GM12878 (cell line): ENCODE results near the gene TEDC1. TPM values are rescaled to one million over a fixed set of nuclear protein-coding genes. Genes with fewer than 3 reads are reported as not detected.
A peak's percentile ranks its signal among the peaks of the same experiment; 100 is the strongest.

Source experiments
- ATAC-seq: fragments of 200-7000 bp; cut with Tn5 transposase; 3 replicates; pipeline ENCODE4 v1.9.1; 2020; ENCODE audit warnings: mild to moderate bottlenecking, moderate library complexity
- BruUV-seq: library from RNA; stranded (reverse); fragments of 400-500 nt; replicated peaks from 2 replicates; lab custom pipeline; 2021; lab: Mats Ljungman, UMichigan
- CTCF ChIA-PET: fragments of 300-600 bp; sonication (Branson Sonifier 250); formaldehyde crosslinking; extraction: SDS; loops from one replicate; lab custom pipeline; 2021; ENCODE audit warnings: inconsistent platforms; lab: Yijun Ruan, JAX
- POLR2A ChIA-PET: fragments of 350-600 bp; formaldehyde crosslinking; extraction: SDS; loops from one replicate; lab custom pipeline; 2021; ENCODE audit warnings: inconsistent platforms; lab: Charles Lee
- RAD21 ChIA-PET: fragments of 300-600 bp; sonication (Branson Sonifier 250); formaldehyde crosslinking; loops from one replicate; lab custom pipeline; 2023; ENCODE audit warnings: antibody characterized with exemption; ENCODE audit not compliant: unreplicated experiment; lab: Charles Lee
- SMC1A ChIA-PET: fragments of 300-600 bp; sonication (Branson Sonifier 250); formaldehyde crosslinking; loops from one replicate; lab custom pipeline; 2023; ENCODE audit not compliant: unreplicated experiment, uncharacterized antibody; lab: Charles Lee
- DNase-seq: peaks from one replicate; pipeline ENCODE4 v3.0.0-alpha.2; 2011; ENCODE audit warnings: low read depth, low spot score
- FAIRE-seq: peaks from 3 replicates; lab custom pipeline; 2011; peaks lifted over from hg19 to GRCh38; lab: Jason Lieb, UNC
- H2AFZ ChIP-seq: 2 replicates; pipeline ENCODE4 v1.6.0; 2011; ENCODE audit warnings: low read depth, low read length, control low read depth; ENCODE audit not compliant: control insufficient read depth
- H3K27ac ChIP-seq: 2 replicates; pipeline ENCODE4 v1.5.1; 2011; ENCODE audit warnings: control low read depth; ENCODE audit not compliant: control insufficient read depth, insufficient read depth
- H3K27me3 ChIP-seq, 2 experiments: replicated peaks in 1 of 2; 2 replicates each; pipeline versions ENCODE4 v1.6.0 to v1.6.1; 2011; ENCODE audit warnings: low read length in 1 of 2; ENCODE audit not compliant: control insufficient read depth in 2 of 2, insufficient read depth in 2 of 2
- H3K36me3 ChIP-seq, 2 experiments: 2 replicates each; pipeline ENCODE4 v1.5.1; 2011; ENCODE audit warnings: low read length in 1 of 2; ENCODE audit not compliant: control insufficient read depth in 2 of 2, insufficient read depth in 2 of 2
- H3K4me1 ChIP-seq: 2 replicates; pipeline ENCODE4 v1.6.1; 2011; ENCODE audit warnings: mild to moderate bottlenecking, low read length, moderate library complexity, mixed read lengths; ENCODE audit not compliant: control insufficient read depth, insufficient read depth
- H3K4me2 ChIP-seq: 2 replicates; pipeline ENCODE4 v1.6.0; 2011; ENCODE audit warnings: control low read depth; ENCODE audit not compliant: control insufficient read depth, insufficient read depth
- H3K4me3 ChIP-seq: fragments of 200-600 bp; sonication (generic); 2 replicates; pipeline ENCODE4 v1.5.1; 2016
- H3K79me2 ChIP-seq: 2 replicates; pipeline ENCODE4 v1.6.0; 2011; ENCODE audit warnings: low read length; ENCODE audit not compliant: control insufficient read depth, insufficient read depth
- H3K9ac ChIP-seq: 2 replicates; pipeline ENCODE4 v1.8.0; 2011; ENCODE audit warnings: low read length, control low read depth, mixed read lengths; ENCODE audit not compliant: control insufficient read depth, insufficient read depth
- H3K9me3 ChIP-seq: replicated peaks from 3 replicates; pipeline ENCODE4 v1.5.1; 2011; ENCODE audit warnings: mild to moderate bottlenecking, low read length; ENCODE audit not compliant: control insufficient read depth, insufficient read depth
- H4K20me1 ChIP-seq: 2 replicates; pipeline ENCODE4 v1.6.0; 2011; ENCODE audit not compliant: control insufficient read depth, insufficient read depth
- CBX3 ChIP-seq: fragments of 200-600 bp; sonication (generic); IDR thresholded peaks from 2 replicates; pipeline ENCODE4 v1.6.1; 2016; ENCODE audit warnings: low read depth, borderline replicate concordance
- NFYB ChIP-seq: IDR thresholded peaks from 2 replicates; pipeline ENCODE4 v1.6.1; 2011; ENCODE audit warnings: low read depth, mild to moderate bottlenecking, low read length, improper control_type of control experiment, moderate library complexity; ENCODE audit not compliant: insufficient read depth
- POLR2AphosphoS2 ChIP-seq: IDR thresholded peaks from 2 replicates; pipeline ENCODE4 v1.6.1; 2011; ENCODE audit warnings: low read depth, mild to moderate bottlenecking, low read length, improper control_type of control experiment, moderate library complexity
- RAD21 ChIP-seq: IDR thresholded peaks from 2 replicates; pipeline ENCODE4 v1.6.1; 2011; ENCODE audit warnings: mild to moderate bottlenecking, low read depth, low read length, moderate library complexity; ENCODE audit not compliant: insufficient read depth
- RCOR1 ChIP-seq: conservative IDR thresholded peaks from 2 replicates; pipeline ENCODE4 v1.6.1; 2012; ENCODE audit warnings: low read depth, low read length, improper control_type of control experiment
- SMAD1 ChIP-seq: fragments of 450-650 bp; IDR thresholded peaks from 2 replicates; pipeline ENCODE4 v1.6.1; 2018; ENCODE audit warnings: mild to moderate bottlenecking, low read depth; ENCODE audit not compliant: partially characterized antibody
- SMC3 ChIP-seq: IDR thresholded peaks from 2 replicates; pipeline ENCODE4 v1.6.1; 2011; ENCODE audit warnings: low read length, improper control_type of control experiment, borderline replicate concordance
- YY1 ChIP-seq: IDR thresholded peaks from 2 replicates; pipeline ENCODE4 v1.6.1; 2011; ENCODE audit warnings: low read depth, mild to moderate bottlenecking, low read length
- WGBS: methylation state at CpG from one replicate; pipeline ENCODE4 v1.1.6; 2016; ENCODE audit warnings: low lambda C conversion rate; ENCODE audit not compliant: insufficient replicate concordance, insufficient coverage; ENCODE audit errors: missing lambda C conversion rate; 5-methylcytosine and 5-hydroxymethylcytosine counted together
- in situ Hi-C: fragments of 300-500 bp; cut with MboI; formaldehyde crosslinking; loops from 9 replicates; pipeline ENCODE4 v1.14.3; 2018; ENCODE audit warnings: mixed read lengths
- intact Hi-C: fragments of 100-400 bp; cut with micrococcal nuclease; formaldehyde crosslinking; loops from one replicate; pipeline ENCODE4 v1.14.2; 2022; ENCODE audit not compliant: unreplicated experiment
- polyA plus RNA-seq, 11 experiments: library from polyadenylated mRNA; depleted of rRNA in 4 of 11; unstranded in 6 of 11; stranded (reverse) in 5 of 11; fragments of >200 nt; fragmentation: Nextera tagmentation in 4 of 11; fragmentation: Illumina TruSeq in 1 of 11; extraction: Ambion mirVana in 4 of 11; extraction: Trizol in 1 of 11; gene quantifications; 1 replicate in 1 of 11; 2 replicates in 10 of 11; pipeline versions ENCODE4 v1.2.1 to v1.2.3, GENCODE V29; 2011 to 2016; ENCODE audit warnings: inconsistent platforms in 2 of 11, missing spikeins in 2 of 11, low read depth in 1 of 11
- total RNA-seq, 4 experiments: library from RNA; depleted of rRNA in 3 of 4; stranded (reverse); fragments of >200 nt in 3 of 4; fragmentation: Illumina TruSeq in 1 of 4; extraction: Trizol in 1 of 4; gene quantifications; 2 replicates each; pipeline versions ENCODE4 v1.2.1 to v1.2.3, GENCODE V29; 2013 to 2021
- TF ChIP-seq, protein P1 (sequence below), 3 experiments: IDR thresholded peaks in 2 of 3; conservative IDR thresholded peaks in 1 of 3; 2 replicates each; pipeline ENCODE4 v1.5.1; 2011; ENCODE audit warnings: low read depth in 3 of 3, low read length in 3 of 3, mild to moderate bottlenecking in 3 of 3, control low read depth in 2 of 3, moderate library complexity in 2 of 3, inconsistent platforms in 1 of 3, mixed read lengths in 1 of 3; ENCODE audit not compliant: control insufficient read depth in 2 of 3, insufficient read depth in 1 of 3; ENCODE audit errors: extremely low read depth in 1 of 3

Gene TEDC1
- total and polyA plus RNA-seq, 10 of the 15 experiments (the other 5 are each of a cell fraction or from before 2014, with no cell fraction given) = 0.19 to 34.2 (median 14.5) TPM

GRCh38 chr14:105532735-105533141 is 41.7 kb downstream of the TEDC1 start:
- Histone ChIP-seq H4K20me1 (no peaks in the 10 kb centered on the region), H3K4me3 (no peak overlapping the region), H3K27ac (no peak overlapping the region), H2AFZ (no peak overlapping the region), H3K4me1 (peaks cover 4% of the 10 kb centered on the region), H3K79me2 (no peaks in the 10 kb centered on the region), H3K9me3 (no peaks in the 10 kb centered on the region), H3K36me3 (no peaks in the 10 kb centered on the region), H3K27me3 (peaks cover 2 to 6% of the 10 kb centered on the region in 2 experiments; a peak in 3 of 4 replicates), H3K9ac (no peak overlapping the region), H3K4me2 (peak overlapping the region; percentile 20; the same call in 1 of the 2 replicates)
- SMC1A ChIA-PET = interaction anchor here (1.4 kb wide), 1 partner anchor 162 kb away, joined by 6 read pairs; no protein-coding TSS in a partner anchor
- ATAC-seq (peak; percentile 71), DNase-seq (no peak), FAIRE-seq (peak; percentile 78)
- in situ Hi-C loops = loop anchor here (10.0 kb wide), 2 partner anchors 472 to 632 kb away; no protein-coding TSS in a partner anchor
- TF ChIP-seq RCOR1 = no peak
- TF ChIP-seq CBX3 = no peak
- no peak for TF ChIP-seq NFYB
- TF ChIP-seq YY1 = 0 out of 2 replicates have a peak, but pooled peaks have one; percentile 34
- TF ChIP-seq RAD21 = peak; percentile 16; the same call in 1 of the 2 replicates
- no peak for TF ChIP-seq POLR2AphosphoS2
- no peak for TF ChIP-seq SMAD1
- TF ChIP-seq, protein P1, sequence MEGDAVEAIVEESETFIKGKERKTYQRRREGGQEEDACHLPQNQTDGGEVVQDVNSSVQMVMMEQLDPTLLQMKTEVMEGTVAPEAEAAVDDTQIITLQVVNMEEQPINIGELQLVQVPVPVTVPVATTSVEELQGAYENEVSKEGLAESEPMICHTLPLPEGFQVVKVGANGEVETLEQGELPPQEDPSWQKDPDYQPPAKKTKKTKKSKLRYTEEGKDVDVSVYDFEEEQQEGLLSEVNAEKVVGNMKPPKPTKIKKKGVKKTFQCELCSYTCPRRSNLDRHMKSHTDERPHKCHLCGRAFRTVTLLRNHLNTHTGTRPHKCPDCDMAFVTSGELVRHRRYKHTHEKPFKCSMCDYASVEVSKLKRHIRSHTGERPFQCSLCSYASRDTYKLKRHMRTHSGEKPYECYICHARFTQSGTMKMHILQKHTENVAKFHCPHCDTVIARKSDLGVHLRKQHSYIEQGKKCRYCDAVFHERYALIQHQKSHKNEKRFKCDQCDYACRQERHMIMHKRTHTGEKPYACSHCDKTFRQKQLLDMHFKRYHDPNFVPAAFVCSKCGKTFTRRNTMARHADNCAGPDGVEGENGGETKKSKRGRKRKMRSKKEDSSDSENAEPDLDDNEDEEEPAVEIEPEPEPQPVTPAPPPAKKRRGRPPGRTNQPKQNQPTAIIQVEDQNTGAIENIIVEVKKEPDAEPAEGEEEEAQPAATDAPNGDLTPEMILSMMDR (IDR thresholded peaks at IDR 0.05 in 2 of 3, conservative IDR thresholded peaks at IDR 0.05 in 1 of 3; ENCODE audit: control insufficient read depth in 2 of 3, extremely low read depth in 1 of 3, insufficient read depth in 1 of 3, low read depth in 3 of 3, low read length in 3 of 3) = peak; percentile 31 to 67 (median 48)
- TF ChIP-seq SMC3 = peak; percentile 39; the same call in 1 of the 2 replicates
- under 1% methylated on average over 10 of the region's 10 CpGs for WGBS
- intact Hi-C loops = loop anchor here (2.0 to 10.0 kb wide), 3 partner anchors 162 to 882 kb away; no protein-coding TSS in a partner anchor
- POLR2A ChIA-PET = no interaction called here
- CTCF ChIA-PET = interaction anchor here (0.6 to 3.0 kb wide), 7 partner anchors 11 to 885 kb away, joined by 3 to 17 read pairs (median 5); no protein-coding TSS in a partner anchor
- no TSS peak for BruUV-seq
- RAD21 ChIA-PET = interaction anchor here (1.0 to 1.5 kb wide), 3 partner anchors 17 to 840 kb away, joined by 3 read pairs; no protein-coding TSS in a partner anchor
